Measurements from ENCODE around the gene PTPRS.

The PTPRS gene

GRCh38 chr19:5316138-5316537 lies 24.5 kb downstream of the PTPRS start:
- Histone ChIP-seq H3K9ac (no peak overlapping the region), H3K4me2 (no peak overlapping the region), H2AFZ (ENCODE audit: low read depth) (no peak overlapping the region), H3K27ac (no peak overlapping the region), H3K36me3 (ENCODE audit: insufficient read depth) (no peaks in the 10 kb centered on the region), H3K4me1 (ENCODE audit: low read depth, poor library complexity, severe bottlenecking) (no peaks in the 10 kb centered on the region), H3K4me3 (IDR thresholded peaks at IDR 0.05; ENCODE audit: insufficient read depth, low read depth, low read length) (no peak overlapping the region), H3K79me2 (ENCODE audit: insufficient read depth, low read depth) (no peaks in the 10 kb centered on the region), H3K27me3 (ENCODE audit: insufficient read depth, low read depth) (peaks cover 12% of the 10 kb centered on the region; the same call in 1 of the 2 replicates), H4K20me1 (ENCODE audit: insufficient read depth) (no peaks in the 10 kb centered on the region)
- no peak for TF ChIP-seq CTCF (conservative IDR thresholded peaks at IDR 0.05; ENCODE audit: low read depth, low read length)

GRCh38 chr19:5314907-5315298 lies 25.7 kb downstream of the PTPRS start:
- Histone ChIP-seq H3K9ac (no peak overlapping the region), H3K36me3 (ENCODE audit: insufficient read depth) (no peaks in the 10 kb centered on the region), H3K27ac (no peak overlapping the region), H3K4me3 (IDR thresholded peaks at IDR 0.05; ENCODE audit: insufficient read depth, low read depth, low read length) (no peak overlapping the region), H3K4me1 (ENCODE audit: low read depth, poor library complexity, severe bottlenecking) (no peaks in the 10 kb centered on the region), H3K27me3 (ENCODE audit: insufficient read depth, low read depth) (peaks cover 12% of the 10 kb centered on the region; the same call in 1 of the 2 replicates), H3K79me2 (ENCODE audit: insufficient read depth, low read depth) (no peaks in the 10 kb centered on the region), H3K4me2 (no peak overlapping the region), H2AFZ (ENCODE audit: low read depth) (no peak overlapping the region), H4K20me1 (ENCODE audit: insufficient read depth) (no peaks in the 10 kb centered on the region)
- no peak for TF ChIP-seq CTCF (conservative IDR thresholded peaks at IDR 0.05; ENCODE audit: low read depth, low read length)

- Histone ChIP-seq H3K4me3 (IDR thresholded peaks at IDR 0.05; ENCODE audit: insufficient read depth, low read depth, low read length) (no peak overlapping the region), H2AFZ (ENCODE audit: low read depth) (no peak overlapping the region), H3K79me2 (ENCODE audit: insufficient read depth, low read depth) (no peaks in the 10 kb centered on the region), H3K4me2 (no peak overlapping the region), H3K27ac (no peak overlapping the region), H3K9ac (no peak overlapping the region), H3K4me1 (ENCODE audit: low read depth, poor library complexity, severe bottlenecking) (no peaks in the 10 kb centered on the region), H3K36me3 (ENCODE audit: insufficient read depth) (no peaks in the 10 kb centered on the region), H3K27me3 (ENCODE audit: insufficient read depth, low read depth) (peaks cover 12% of the 10 kb centered on the region; the same call in 1 of the 2 replicates), H4K20me1 (ENCODE audit: insufficient read depth) (no peaks in the 10 kb centered on the region)
- TF ChIP-seq CTCF (conservative IDR thresholded peaks at IDR 0.05; ENCODE audit: low read depth, low read length): no peak
Observed at GRCh38 chr19:5314012-5314906, 26.4 kb downstream of the PTPRS start.

GRCh38 chr19:5313307-5313706 lies 27.3 kb downstream of the PTPRS start:
- H2AFZ ChIP-seq (ENCODE audit: low read depth): no peak overlapping the region
- no peak overlapping the region for H3K4me3 ChIP-seq (IDR thresholded peaks at IDR 0.05; ENCODE audit: insufficient read depth, low read depth, low read length)
- H3K27ac ChIP-seq: no peak overlapping the region
- no peaks in the 10 kb centered on the region for H3K36me3 ChIP-seq (ENCODE audit: insufficient read depth)
- no peaks in the 10 kb centered on the region for H4K20me1 ChIP-seq (ENCODE audit: insufficient read depth)
- TF ChIP-seq CTCF (conservative IDR thresholded peaks at IDR 0.05; ENCODE audit: low read depth, low read length): no peak
- no peaks in the 10 kb centered on the region for H3K79me2 ChIP-seq (ENCODE audit: insufficient read depth, low read depth)
- H3K27me3 ChIP-seq (ENCODE audit: insufficient read depth, low read depth): peaks cover 12% of the 10 kb centered on the region; the same call in 1 of the 2 replicates
- H3K4me1 ChIP-seq (ENCODE audit: low read depth, poor library complexity, severe bottlenecking): no peaks in the 10 kb centered on the region
- no peak overlapping the region for H3K4me2 ChIP-seq
- no peak overlapping the region for H3K9ac ChIP-seq
